ENCODE measurements around the gene SENP2. TPM values are rescaled to one million over a fixed set of nuclear protein-coding genes. Genes with fewer than 3 reads are reported as not detected.
"Not testable (repeated sequence)": the region's sequence is repeated elsewhere in the genome, so short reads cannot be mapped to it uniquely, and the experiment has no call there.

Gene SENP2
- polyA plus RNA-seq, 3 donors from 2014 or later = 11.8 to 15.0 (median 13.1) TPM

DNA sequence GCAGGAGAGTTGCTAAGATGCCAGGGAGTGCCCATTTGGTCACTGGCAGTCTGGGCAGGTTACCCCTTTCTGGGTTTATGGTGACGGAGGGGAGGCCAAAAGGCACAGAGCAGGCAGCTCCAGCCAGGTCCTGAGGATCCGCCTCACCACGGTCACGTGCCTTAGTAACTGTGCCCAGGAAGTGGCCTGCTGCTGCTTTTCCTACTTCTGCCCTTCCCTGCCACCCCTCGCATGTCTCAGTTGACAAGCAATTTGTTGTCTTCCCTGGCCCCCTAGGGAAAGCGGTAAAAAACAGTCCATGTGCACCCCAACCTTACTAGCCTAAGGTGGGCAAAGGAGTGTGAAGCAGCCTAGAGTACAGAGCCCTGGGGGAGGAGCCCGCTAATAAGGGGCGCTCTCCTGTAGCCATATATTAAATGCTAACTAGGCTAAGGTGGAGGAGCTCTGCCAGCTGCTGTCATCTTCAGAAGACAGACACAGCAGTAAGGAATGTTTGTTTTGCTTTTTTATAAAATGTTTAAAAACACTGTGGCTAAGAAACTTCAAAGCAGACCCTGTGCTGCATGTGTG is 24.6 kb upstream of the SENP2 start:
- no peaks in the 10 kb centered on the region for H3K9me3 Mint-ChIP-seq
- H3K36me3 Mint-ChIP-seq = no peaks in the 10 kb centered on the region
- peak overlapping the region; percentile 51 to 92 (median 85) for H3K27ac Mint-ChIP-seq
- peaks cover 29 to 30% of the 10 kb centered on the region in 2 donors for H3K4me1 Mint-ChIP-seq
- H3K27me3 Mint-ChIP-seq (ENCODE audit: low read depth in 3 of 3) = peaks cover 3 to 7% (median 5%) of the 10 kb centered on the region in 3 donors
- peak in 2 of 3 donors; percentile 14 for DNase-seq
- peak overlapping the region; percentile 52 to 76 (median 63) for H3K4me3 Mint-ChIP-seq

DNA sequence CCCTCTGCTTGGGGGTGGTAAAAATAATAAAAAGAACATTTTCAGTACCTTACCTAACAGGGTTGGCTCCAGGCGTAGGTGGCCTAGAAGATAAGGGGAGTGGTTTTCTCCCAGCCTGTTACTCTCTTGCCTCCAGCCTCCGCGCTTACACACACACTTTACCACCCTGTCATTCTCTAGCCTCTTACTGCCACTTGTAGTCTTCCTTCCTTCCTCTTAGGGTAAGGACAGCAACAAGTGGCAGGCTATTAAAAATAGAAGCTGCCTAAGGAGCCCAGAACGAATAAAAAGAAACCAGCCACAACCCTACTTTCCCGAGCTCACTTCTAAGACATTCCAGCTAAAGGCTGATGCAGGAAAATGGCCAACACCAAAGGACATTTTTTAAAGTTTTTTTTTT is 24.1 kb upstream of the SENP2 start:
- Mint-ChIP-seq H3K27ac (peak overlapping the region; percentile 51 to 92 (median 85)), H3K36me3 (no peaks in the 10 kb centered on the region)

DNA sequence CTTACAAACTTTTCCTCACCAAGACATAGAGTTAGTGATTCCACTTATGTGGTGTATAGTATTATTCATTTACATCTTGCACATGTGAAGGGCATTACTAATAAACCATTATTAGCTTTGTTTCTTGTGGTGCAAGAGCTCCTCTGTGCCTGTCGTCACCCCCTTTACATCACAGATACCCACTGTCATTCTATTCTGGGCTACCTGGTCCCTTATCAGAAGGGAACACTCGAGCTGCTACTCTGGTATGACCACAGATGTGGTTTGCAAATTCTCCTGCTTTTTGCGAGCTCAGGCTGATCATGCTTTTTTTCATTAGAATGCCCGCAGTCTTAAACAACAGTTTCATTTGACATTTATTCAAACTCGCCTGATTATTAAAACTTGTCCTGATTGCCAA is 13.9 kb upstream of the SENP2 start:
- peaks cover 0 to 3% (median 2%) of the 10 kb centered on the region in 3 donors for H3K27me3 Mint-ChIP-seq (ENCODE audit: low read depth in 3 of 3)
- DNase-seq = no peak
- H3K36me3 Mint-ChIP-seq = peaks cover 0 to 4% (median 4%) of the 10 kb centered on the region in 3 donors
- peaks cover 7 to 8% of the 10 kb centered on the region in 2 donors for H3K4me1 Mint-ChIP-seq
- peaks cover 5 to 21% (median 10%) of the 10 kb centered on the region in 6 donors for H3K9me3 Mint-ChIP-seq
- H3K4me3 Mint-ChIP-seq = no peak overlapping the region
- H3K27ac Mint-ChIP-seq = no peak overlapping the region

More for the DNA sequence above, 24.1 kb upstream of the SENP2 start:
- peaks cover 29 to 30% of the 10 kb centered on the region in 2 donors for H3K4me1 Mint-ChIP-seq
- no peaks in the 10 kb centered on the region for H3K9me3 Mint-ChIP-seq
- peak overlapping the region; percentile 52 to 76 (median 63) for H3K4me3 Mint-ChIP-seq
- no peak for DNase-seq
- peaks cover 3 to 7% (median 5%) of the 10 kb centered on the region in 3 donors for H3K27me3 Mint-ChIP-seq (ENCODE audit: low read depth in 3 of 3)

DNA sequence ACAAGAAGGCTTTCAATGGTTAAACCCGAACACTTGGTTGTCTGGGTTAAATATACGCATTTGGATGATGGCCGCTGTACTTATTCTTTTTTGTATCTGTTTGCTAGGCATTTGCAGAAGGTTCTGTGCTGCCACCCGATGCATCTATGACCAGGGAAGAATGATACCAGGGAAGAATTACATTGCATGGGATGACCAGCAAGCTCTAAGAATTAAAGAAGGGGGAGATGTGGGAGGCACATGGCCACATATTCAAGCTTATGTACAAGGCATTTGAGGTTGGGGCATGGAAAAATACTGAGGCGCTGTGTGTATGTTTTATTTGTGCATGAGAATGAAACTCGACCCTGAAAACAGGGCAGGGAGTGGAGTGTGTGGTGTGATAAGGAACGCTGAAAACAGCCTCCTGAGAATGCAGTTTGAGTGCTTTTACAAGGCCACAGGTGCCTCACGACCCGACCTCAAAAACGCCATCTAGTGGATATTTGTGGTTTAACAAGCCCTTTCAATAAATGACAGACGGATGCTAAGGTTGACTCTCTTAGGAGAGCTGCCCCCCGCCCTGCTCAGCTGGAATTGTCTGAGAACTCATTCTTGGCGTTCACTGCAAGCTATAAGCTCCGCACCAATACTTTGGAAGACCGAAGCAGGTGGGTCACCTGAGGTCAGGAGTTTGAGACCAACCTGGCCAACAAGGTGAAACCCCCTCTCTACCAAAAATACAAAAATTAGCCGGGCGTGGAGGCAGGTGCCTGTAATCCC is 10.8 kb upstream of the SENP2 start:
- H3K27ac Mint-ChIP-seq = peak overlapping the region in 4 of 6 donors; percentile 8 to 46 (median 38)
- not testable (repeated sequence) for H3K4me1 Mint-ChIP-seq
- peak; percentile 66 to 70 (median 68) for DNase-seq

DNA sequence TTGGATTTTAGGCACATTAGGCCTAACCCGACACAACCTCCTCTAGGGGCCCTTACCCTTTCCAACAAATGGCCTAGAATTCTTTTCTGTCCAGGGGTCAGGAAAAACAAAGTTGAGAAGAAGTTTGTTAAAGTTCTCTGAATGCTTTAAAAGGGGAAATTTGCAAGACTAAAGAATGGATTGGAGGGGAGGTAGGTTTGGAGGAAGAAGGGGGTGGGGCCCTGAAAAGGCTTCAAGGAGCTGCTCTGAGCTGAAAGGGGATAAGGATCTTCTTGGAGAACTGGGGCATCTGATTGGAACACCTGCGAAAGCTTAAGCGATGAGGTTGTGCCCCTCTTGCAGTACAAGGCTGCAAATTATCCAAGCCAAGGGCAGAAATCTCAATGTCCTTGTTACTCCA is 3.9 kb upstream of the SENP2 start:
- H3K4me1 Mint-ChIP-seq = peaks cover 43 to 45% of the 10 kb centered on the region in 2 donors
- no peaks in the 10 kb centered on the region for H3K9me3 Mint-ChIP-seq
- H3K4me3 Mint-ChIP-seq = peak overlapping the region in 3 of 5 donors; percentile 49 to 70 (median 67)
- H3K27ac Mint-ChIP-seq = peak overlapping the region; percentile 61 to 93 (median 76)
- peaks cover 10 to 19% (median 12%) of the 10 kb centered on the region in 3 donors for H3K27me3 Mint-ChIP-seq (ENCODE audit: low read depth in 3 of 3)
- no peaks in the 10 kb centered on the region for H3K36me3 Mint-ChIP-seq
- no peak for DNase-seq

More for the DNA sequence above, 10.8 kb upstream of the SENP2 start:
- H3K27me3 Mint-ChIP-seq (ENCODE audit: low read depth in 3 of 3); H3K4me3 Mint-ChIP-seq; H3K36me3 Mint-ChIP-seq: not testable (repeated sequence)
- H3K9me3 Mint-ChIP-seq = peaks cover 2 to 17% (median 10%) of the 10 kb centered on the region in 6 donors

DNA sequence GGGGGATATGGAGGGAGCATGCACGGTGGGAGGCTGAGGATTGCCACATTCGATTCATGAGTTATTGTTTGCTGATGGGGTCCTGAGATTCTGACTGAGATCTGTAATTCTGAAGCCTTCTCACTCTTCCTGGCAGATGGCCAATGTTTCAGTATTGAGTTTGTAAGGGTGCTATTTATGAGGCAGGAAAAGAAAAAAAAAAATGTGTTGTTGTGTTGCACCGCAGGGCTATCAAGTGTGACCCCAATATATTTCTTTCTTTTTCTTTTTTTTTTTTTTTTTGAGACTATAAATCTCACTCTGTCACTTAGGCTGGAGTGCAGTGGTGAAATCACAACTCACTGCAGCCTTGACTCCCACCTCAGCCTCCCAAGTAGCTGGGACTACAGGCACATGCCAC is 3.2 kb upstream of the SENP2 start:
- Mint-ChIP-seq H3K27ac (peak overlapping the region; percentile 61 to 93 (median 76)), H3K4me3 (peak overlapping the region; percentile 49 to 70 (median 67))

DNA sequence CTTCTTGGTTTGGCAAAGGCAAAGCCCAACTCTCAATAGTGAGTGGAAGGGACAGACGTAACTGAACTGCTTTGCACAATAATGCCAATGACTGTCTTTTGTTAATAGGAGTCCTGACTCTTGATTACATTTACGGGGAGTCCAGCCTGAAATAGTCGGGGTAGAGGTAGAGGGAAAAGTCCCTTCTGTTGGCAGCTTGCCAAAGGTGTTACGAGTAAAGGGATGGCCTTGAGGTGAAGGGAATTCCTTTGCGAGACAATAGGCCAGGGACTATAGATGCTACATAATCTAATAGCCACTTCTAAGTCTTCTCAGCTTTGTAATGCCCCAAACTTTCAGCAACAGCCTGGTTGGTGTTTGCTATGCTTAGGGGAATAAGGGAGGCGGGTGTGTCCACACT is 2.2 kb upstream of the SENP2 start:
- Mint-ChIP-seq H3K27ac (peak overlapping the region in 5 of 6 donors; percentile 40 to 93 (median 76)), H3K4me3 (peak overlapping the region in 1 of 5 donors; percentile 70), H3K9me3 (no peaks in the 10 kb centered on the region), H3K27me3 (ENCODE audit: low read depth in 3 of 3) (peaks cover 10 to 23% (median 12%) of the 10 kb centered on the region in 3 donors), H3K4me1 (peaks cover 50 to 54% of the 10 kb centered on the region in 2 donors), H3K36me3 (no peaks in the 10 kb centered on the region)
- no peak for DNase-seq

More for the DNA sequence above, 3.2 kb upstream of the SENP2 start:
- DNase-seq = peak; percentile 80 to 88 (median 82)
- H3K36me3 Mint-ChIP-seq = no peaks in the 10 kb centered on the region
- peaks cover 10 to 19% (median 12%) of the 10 kb centered on the region in 3 donors for H3K27me3 Mint-ChIP-seq (ENCODE audit: low read depth in 3 of 3)
- no peaks in the 10 kb centered on the region for H3K9me3 Mint-ChIP-seq
- H3K4me1 Mint-ChIP-seq = peaks cover 44 to 46% of the 10 kb centered on the region in 2 donors

DNA sequence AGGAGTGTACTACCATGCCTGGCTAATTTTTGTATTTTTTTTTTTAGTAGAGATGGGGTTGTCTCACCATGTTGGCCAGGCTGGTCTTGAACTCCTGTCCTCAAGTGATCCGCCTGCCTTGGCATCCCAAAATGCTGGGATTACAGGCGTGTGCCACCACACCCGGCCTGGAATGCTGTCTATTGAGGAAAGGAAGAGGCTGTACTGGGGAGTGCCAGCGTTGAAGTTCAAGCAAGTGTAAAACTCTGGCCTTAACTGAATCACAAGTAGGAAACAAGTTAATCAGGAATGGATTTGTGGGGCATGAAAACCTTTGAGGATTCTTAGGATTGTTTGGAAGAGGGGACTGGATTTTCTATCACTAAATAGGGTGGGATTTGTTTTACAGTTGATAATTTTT is 1.4 kb upstream of the SENP2 start:
- peaks cover 50 to 56% of the 10 kb centered on the region in 2 donors for H3K4me1 Mint-ChIP-seq
- no peaks in the 10 kb centered on the region for H3K36me3 Mint-ChIP-seq
- H3K4me3 Mint-ChIP-seq = peak overlapping the region; percentile 18 to 65 (median 49)
- DNase-seq = no peak
- H3K27ac Mint-ChIP-seq = peak overlapping the region in 4 of 6 donors; percentile 7 to 87 (median 61)
- peaks cover 10 to 23% (median 12%) of the 10 kb centered on the region in 3 donors for H3K27me3 Mint-ChIP-seq (ENCODE audit: low read depth in 3 of 3)
- H3K9me3 Mint-ChIP-seq = no peaks in the 10 kb centered on the region

DNA sequence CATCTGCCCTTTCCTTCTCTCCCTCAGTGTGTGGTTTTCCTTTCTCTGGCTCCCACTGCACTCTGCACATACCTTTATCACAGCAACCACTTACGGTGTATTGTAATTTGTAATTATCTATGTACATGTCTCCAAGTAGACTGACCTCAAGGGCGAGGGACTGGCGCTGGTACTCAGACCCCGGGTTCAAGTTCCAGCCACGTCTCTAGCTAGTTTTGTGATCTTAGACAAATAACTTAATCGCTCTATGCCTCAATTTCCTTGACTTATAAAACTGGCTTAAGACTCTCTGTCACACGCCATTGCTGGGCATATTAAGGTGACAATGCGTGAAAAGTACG is 607 bp upstream of the SENP2 start:
- Mint-ChIP-seq H3K4me1 (peaks cover 50 to 56% of the 10 kb centered on the region in 2 donors), H3K36me3 (no peaks in the 10 kb centered on the region), H3K27ac (peak overlapping the region; percentile 88 to 96 (median 93)), H3K27me3 (ENCODE audit: low read depth in 3 of 3) (peaks cover 10 to 23% (median 12%) of the 10 kb centered on the region in 3 donors), H3K4me3 (peak overlapping the region; percentile 78 to 94 (median 85)), H3K9me3 (no peaks in the 10 kb centered on the region)
- DNase-seq = no peak

DNA sequence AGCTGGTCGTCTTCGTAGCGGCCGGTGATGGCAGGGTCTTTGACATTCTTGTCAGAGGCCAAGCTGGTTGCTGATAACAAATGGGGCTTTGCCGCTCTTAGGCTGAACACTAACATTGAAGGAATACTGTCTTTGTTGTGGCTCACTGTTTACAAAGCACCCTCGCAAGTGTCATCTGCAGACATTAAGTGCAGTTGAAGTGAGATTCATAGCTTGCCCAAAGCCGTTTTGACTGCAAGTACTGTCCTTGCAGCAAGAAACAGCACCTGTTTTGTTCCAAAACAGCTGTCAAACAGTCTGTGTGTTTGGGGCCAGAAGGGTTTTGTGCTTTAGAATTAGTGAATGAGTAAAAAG is 568 bp downstream of the SENP2 start:
- Mint-ChIP-seq H3K4me1 (peaks cover 50 to 56% of the 10 kb centered on the region in 2 donors), H3K36me3 (no peaks in the 10 kb centered on the region), H3K27ac (peak overlapping the region; percentile 88 to 96 (median 93)), H3K4me3 (peak overlapping the region; percentile 78 to 94 (median 85)), H3K27me3 (ENCODE audit: low read depth in 3 of 3) (peaks cover 8 to 23% (median 12%) of the 10 kb centered on the region in 3 donors), H3K9me3 (no peaks in the 10 kb centered on the region)
- no peak for DNase-seq

DNA sequence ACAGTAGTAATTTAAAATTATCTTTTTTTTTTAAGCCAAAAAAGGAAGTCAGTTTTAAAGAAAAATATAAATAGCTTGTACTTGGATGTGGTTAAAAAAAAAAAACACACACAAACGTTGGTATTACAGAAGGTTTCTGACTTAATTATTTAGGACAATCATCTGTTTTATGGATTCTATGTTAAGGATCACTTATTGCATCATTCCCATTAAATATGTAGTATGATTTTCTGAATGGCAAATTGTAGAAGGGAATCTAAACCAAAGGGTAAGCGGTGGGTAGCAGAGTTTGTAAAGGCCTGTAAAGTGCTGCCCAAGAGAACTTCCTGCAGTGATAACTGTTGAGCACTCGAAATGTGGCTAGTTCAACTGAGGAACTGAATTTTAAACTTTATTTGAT is 8.0 kb downstream of the SENP2 start:
- Mint-ChIP-seq H3K4me1 (peaks cover 5 to 10% of the 10 kb centered on the region in 2 donors), H3K27ac (no peak overlapping the region), H3K27me3 (ENCODE audit: low read depth in 3 of 3) (no peaks in the 10 kb centered on the region), H3K9me3 (no peaks in the 10 kb centered on the region), H3K36me3 (peaks cover 3 to 7% (median 6%) of the 10 kb centered on the region in 3 donors), H3K4me3 (no peak overlapping the region)
- DNase-seq = no peak

DNA sequence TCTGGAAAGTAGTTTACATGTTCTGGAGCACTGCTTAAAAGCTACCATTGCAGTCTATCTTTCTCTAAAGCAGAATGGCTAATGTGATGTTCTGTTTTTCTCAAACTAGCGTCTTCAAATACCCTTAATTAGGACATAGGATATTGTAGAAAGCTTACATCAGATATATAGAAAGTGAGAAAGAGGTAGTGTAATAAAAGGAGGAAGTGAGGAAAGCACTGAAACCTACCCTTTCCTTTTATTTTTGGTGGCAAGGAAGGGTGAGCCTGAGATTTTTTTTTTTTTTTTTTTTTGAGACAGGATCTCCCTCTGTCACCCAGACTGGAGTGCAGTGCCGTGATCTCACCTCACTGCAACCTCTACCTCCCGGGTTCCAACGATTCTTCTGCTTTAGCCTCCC is 9.4 kb downstream of the SENP2 start:
- Mint-ChIP-seq H3K27ac (no peak overlapping the region), H3K36me3 (peaks cover 8 to 18% (median 12%) of the 10 kb centered on the region in 3 donors), H3K4me1 (peaks cover 5 to 15% of the 10 kb centered on the region in 2 donors), H3K9me3 (no peaks in the 10 kb centered on the region), H3K27me3 (ENCODE audit: low read depth in 3 of 3) (peaks cover 0 to 2% (median 0%) of the 10 kb centered on the region in 3 donors), H3K4me3 (no peak overlapping the region)
- no peak for DNase-seq

DNA sequence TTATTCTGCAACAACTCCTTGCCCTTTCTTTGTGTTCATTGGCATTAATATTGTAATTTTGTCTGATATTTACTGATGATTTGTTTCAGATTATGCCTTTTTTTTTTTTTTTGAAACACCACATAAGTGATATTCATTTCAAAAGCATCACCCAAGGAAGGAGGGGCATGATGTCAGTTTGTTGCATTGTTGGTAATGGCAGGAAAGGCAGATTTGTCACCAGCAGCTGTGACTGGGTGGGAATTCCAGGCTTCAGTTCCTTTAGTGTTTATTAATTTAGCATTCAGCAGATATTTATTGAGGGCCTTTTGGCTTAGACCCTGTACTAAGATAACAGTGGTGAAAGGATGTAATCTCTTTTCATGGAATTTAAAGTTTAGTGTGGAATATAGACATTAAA is 19.5 kb downstream of the SENP2 start:
- no peak for DNase-seq
- Mint-ChIP-seq H3K4me3 (no peak overlapping the region), H3K36me3 (peaks cover 35 to 67% (median 43%) of the 10 kb centered on the region in 3 donors), H3K9me3 (no peaks in the 10 kb centered on the region), H3K27ac (peak overlapping the region in 2 of 6 donors; percentile 32 to 47), H3K27me3 (ENCODE audit: low read depth in 3 of 3) (no peaks in the 10 kb centered on the region), H3K4me1 (peaks cover 0 to 6% of the 10 kb centered on the region in 2 donors)

DNA sequence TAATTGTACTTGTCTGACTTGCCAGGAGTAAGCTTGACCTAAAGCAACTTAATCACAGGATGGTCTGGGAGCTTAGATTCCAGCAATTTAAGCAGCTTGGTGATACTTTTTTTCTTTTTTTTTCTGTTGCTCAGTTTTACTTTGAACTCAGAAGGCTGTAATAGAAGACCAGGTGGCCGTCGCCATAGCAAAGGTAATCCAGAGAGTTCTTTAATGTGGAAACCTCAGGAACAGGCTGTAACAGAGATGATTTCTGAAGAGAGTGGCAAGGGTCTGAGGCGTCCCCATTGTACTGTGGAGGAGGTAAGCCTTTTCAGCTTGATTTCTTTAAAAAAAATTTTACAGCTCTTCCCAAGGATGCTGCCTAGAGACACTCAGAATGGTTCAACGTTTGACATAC is 20.1 kb downstream of the SENP2 start:
- Mint-ChIP-seq H3K4me3 (no peak overlapping the region), H3K27me3 (ENCODE audit: low read depth in 3 of 3) (no peaks in the 10 kb centered on the region), H3K9me3 (no peaks in the 10 kb centered on the region), H3K4me1 (peaks cover 0 to 6% of the 10 kb centered on the region in 2 donors), H3K36me3 (peaks cover 35 to 67% (median 40%) of the 10 kb centered on the region in 3 donors), H3K27ac (no peak overlapping the region)
- no peak for DNase-seq
